H1 (cell line): ENCODE measurements around the gene KANSL1. TPM values are rescaled to one million over a fixed set of nuclear protein-coding genes. Genes with fewer than 3 reads are reported as not detected.

ENCODE experiments used
- CBX8 ChIP-seq: fragments of 300-800, 300-1000 bp; sonication (generic); IDR thresholded peaks from 2 replicates; pipeline ENCODE4 v1.7.1; 2016; ENCODE audit warnings: low read depth, low read length, borderline replicate concordance
- GABPA ChIP-seq: IDR thresholded peaks from 2 replicates; pipeline ENCODE4 v1.6.1; 2011; ENCODE audit warnings: mild to moderate bottlenecking, low read length, moderate library complexity, borderline replicate concordance; ENCODE audit not compliant: insufficient read depth
- KDM4A ChIP-seq: IDR thresholded peaks from one replicate; pipeline ENCODE4 v1.7.1; 2012; ENCODE audit warnings: low read depth, mild to moderate bottlenecking, moderate library complexity, low read length, inconsistent platforms; ENCODE audit not compliant: severe bottlenecking
- MAFK ChIP-seq: IDR thresholded peaks from 2 replicates; pipeline ENCODE4 v1.6.1; 2012; ENCODE audit warnings: low read depth, mild to moderate bottlenecking, improper control_type of control experiment, low read length
- SRF ChIP-seq: IDR thresholded peaks from 2 replicates; pipeline ENCODE4 v1.6.1; 2011; ENCODE audit warnings: mild to moderate bottlenecking, low read depth, low read length, moderate library complexity
- TEAD4 ChIP-seq: IDR thresholded peaks from 2 replicates; pipeline ENCODE4 v1.6.1; 2012; ENCODE audit warnings: low read depth, low read length, inconsistent platforms, mixed read lengths
- polyA plus RNA-seq, 7 experiments: library from polyadenylated mRNA; depleted of rRNA in 3 of 7; stranded (reverse) in 5 of 7; unstranded in 2 of 7; fragments of >200 nt in 5 of 7; fragments of 200-250 nt in 2 of 7; gene quantifications; 1 replicate in 5 of 7; 2 replicates in 1 of 7; 4 replicates in 1 of 7; pipeline versions ENCODE4 v1.2.1 to v1.2.3, GENCODE V29; 2011 to 2013; ENCODE audit warnings: missing spikeins in 2 of 7, mixed read lengths in 2 of 7
- total RNA-seq: library from RNA; stranded (reverse); fragmentation: NEBNext Ultra II Directional; extraction: Animal tissue kit (Norgen Biotek cat#: 25700); gene quantifications from 2 replicates; pipeline ENCODE4 v1.2.1, GENCODE V29; 2021
- TF ChIP-seq, protein P1 (sequence below): IDR thresholded peaks from 2 replicates; pipeline ENCODE4 v1.6.1; 2011; ENCODE audit warnings: low read depth, mild to moderate bottlenecking, low read length; ENCODE audit not compliant: insufficient read depth

The KANSL1 gene
- total and polyA plus RNA-seq, 2 of the 8 experiments (the other 6 are each of a cell fraction or from before 2014, with no cell fraction given), result 34.0 to 128 TPM

GRCh38 chr17:46012506-46013079 lies 180.6 kb downstream of the KANSL1 start (continued):
- TF ChIP-seq GABPA, result no peak
- TF ChIP-seq MAFK, result no peak
- TF ChIP-seq, protein P1, sequence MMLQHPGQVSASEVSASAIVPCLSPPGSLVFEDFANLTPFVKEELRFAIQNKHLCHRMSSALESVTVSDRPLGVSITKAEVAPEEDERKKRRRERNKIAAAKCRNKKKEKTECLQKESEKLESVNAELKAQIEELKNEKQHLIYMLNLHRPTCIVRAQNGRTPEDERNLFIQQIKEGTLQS, result no peak
- TF ChIP-seq KDM4A, result no peak
- TF ChIP-seq CBX8, result no peak
- no peak for TF ChIP-seq SRF
- TF ChIP-seq TEAD4, result no peak
